ENCODE data around the gene HSD17B2.

HSD17B2 gene

GRCh38 chr16:82074019-82074558 lies 39.0 kb downstream of the HSD17B2 start:
- Histone ChIP-seq H2AK5ac (ENCODE audit: low read length, severe bottlenecking) (no peak overlapping the region), H2BK5ac (ENCODE audit: low read depth, low read length, poor library complexity, severe bottlenecking) (no peak overlapping the region), H2BK12ac (ENCODE audit: low read length in 2 of 2) (no peak overlapping the region), H3K9ac (ENCODE audit: low read length) (no peak overlapping the region), H3K4me2 (ENCODE audit: low read length, poor library complexity, severe bottlenecking) (no peak overlapping the region), H3K36me3 (ENCODE audit: control insufficient read depth in 1 of 2, insufficient read depth in 2 of 2, low read depth in 1 of 2, low read length in 2 of 2) (no peaks in the 10 kb centered on the region), H3K9me3 (ENCODE audit: control insufficient read depth, low read length) (peaks cover 11% of the 10 kb centered on the region), H2AFZ (ENCODE audit: low read depth, low read length) (no peak overlapping the region), H3K79me1 (replicated peaks; ENCODE audit: low read length, poor library complexity, severe bottlenecking) (no peaks in the 10 kb centered on the region), H4K91ac (ENCODE audit: low read length) (no peak overlapping the region), H2BK120ac (ENCODE audit: low read depth, low read length) (no peak overlapping the region), H3K18ac (ENCODE audit: low read depth in 1 of 2, low read length in 2 of 2) (no peak overlapping the region), H3K27me3 (ENCODE audit: control insufficient read depth in 1 of 2, insufficient read depth in 1 of 2, low read length in 2 of 2) (no peaks in the 10 kb centered on the region), H2BK15ac (ENCODE audit: low read depth, poor library complexity, severe bottlenecking) (no peak overlapping the region), H3K4me3 (ENCODE audit: insufficient read depth in 1 of 2, low read depth in 1 of 2, low read length in 2 of 2) (no peak overlapping the region), H3K4ac (ENCODE audit: low read depth in 1 of 2, low read length in 2 of 2) (no peak overlapping the region), H3K14ac (ENCODE audit: low read length in 2 of 2) (no peak overlapping the region), H3K4me1 (ENCODE audit: control insufficient read depth, insufficient read depth, low read depth, low read length) (peaks cover 3% of the 10 kb centered on the region), H3K27ac (ENCODE audit: low read length, poor library complexity, severe bottlenecking) (no peak overlapping the region), H4K8ac (ENCODE audit: low read length) (no peak overlapping the region), H3K23ac (ENCODE audit: low read length in 2 of 2) (no peak overlapping the region)
- 79% methylated on average over 3 of the region's 4 CpGs for WGBS
- no peak for DNase-seq

GRCh38 chr16:82078125-82078524 lies 43.1 kb downstream of the HSD17B2 start:
- H4K8ac ChIP-seq (ENCODE audit: low read length): no peak overlapping the region
- no peak overlapping the region for H4K91ac ChIP-seq (ENCODE audit: low read length)
- no peak overlapping the region for H3K4ac ChIP-seq (ENCODE audit: low read depth in 1 of 2, low read length in 2 of 2)
- H3K4me3 ChIP-seq (ENCODE audit: insufficient read depth in 1 of 2, low read depth in 1 of 2, low read length in 2 of 2): no peak overlapping the region
- H3K79me1 ChIP-seq (replicated peaks; ENCODE audit: low read length, poor library complexity, severe bottlenecking): no peaks in the 10 kb centered on the region
- no peak overlapping the region for H3K9ac ChIP-seq (ENCODE audit: low read length)
- H2BK15ac ChIP-seq (ENCODE audit: low read depth, poor library complexity, severe bottlenecking): no peak overlapping the region
- no peak overlapping the region for H3K23ac ChIP-seq (ENCODE audit: low read length in 2 of 2)
- no peak overlapping the region for H2AFZ ChIP-seq (ENCODE audit: low read depth, low read length)
- no peak for DNase-seq
- H3K27me3 ChIP-seq (ENCODE audit: control insufficient read depth in 1 of 2, insufficient read depth in 1 of 2, low read length in 2 of 2): no peaks in the 10 kb centered on the region
- no peak overlapping the region for H3K27ac ChIP-seq (ENCODE audit: low read length, poor library complexity, severe bottlenecking)
- no peak overlapping the region for H3K14ac ChIP-seq (ENCODE audit: low read length in 2 of 2)
- H3K4me2 ChIP-seq (ENCODE audit: low read length, poor library complexity, severe bottlenecking): no peak overlapping the region
- H3K36me3 ChIP-seq (ENCODE audit: control insufficient read depth in 1 of 2, insufficient read depth in 2 of 2, low read depth in 1 of 2, low read length in 2 of 2): no peaks in the 10 kb centered on the region
- H2BK120ac ChIP-seq (ENCODE audit: low read depth, low read length): no peak overlapping the region
- peaks cover 15% of the 10 kb centered on the region for H3K9me3 ChIP-seq (ENCODE audit: control insufficient read depth, low read length)
- H3K4me1 ChIP-seq (ENCODE audit: control insufficient read depth, insufficient read depth, low read depth, low read length): no peaks in the 10 kb centered on the region
- H2BK5ac ChIP-seq (ENCODE audit: low read depth, low read length, poor library complexity, severe bottlenecking): no peak overlapping the region
- H3K18ac ChIP-seq (ENCODE audit: low read depth in 1 of 2, low read length in 2 of 2): no peak overlapping the region
- H2BK12ac ChIP-seq (ENCODE audit: low read length in 2 of 2): no peak overlapping the region
- no peak overlapping the region for H2AK5ac ChIP-seq (ENCODE audit: low read length, severe bottlenecking)
- WGBS: no CpG with 5 or more reads among the region's 1 CpG

- no peak overlapping the region for H2BK120ac ChIP-seq (ENCODE audit: low read depth, low read length)
- no peaks in the 10 kb centered on the region for H3K79me1 ChIP-seq (replicated peaks; ENCODE audit: low read length, poor library complexity, severe bottlenecking)
- H3K23ac ChIP-seq (ENCODE audit: low read length in 2 of 2): no peak overlapping the region
- H3K4me3 ChIP-seq (ENCODE audit: insufficient read depth in 1 of 2, low read depth in 1 of 2, low read length in 2 of 2): no peak overlapping the region
- no peak overlapping the region for H3K9ac ChIP-seq (ENCODE audit: low read length)
- no peak overlapping the region for H2AK5ac ChIP-seq (ENCODE audit: low read length, severe bottlenecking)
- H4K91ac ChIP-seq (ENCODE audit: low read length): no peak overlapping the region
- H2BK15ac ChIP-seq (ENCODE audit: low read depth, poor library complexity, severe bottlenecking): no peak overlapping the region
- H3K27me3 ChIP-seq (ENCODE audit: control insufficient read depth in 1 of 2, insufficient read depth in 1 of 2, low read length in 2 of 2): no peaks in the 10 kb centered on the region
- no peak overlapping the region for H3K27ac ChIP-seq (ENCODE audit: low read length, poor library complexity, severe bottlenecking)
- H3K14ac ChIP-seq (ENCODE audit: low read length in 2 of 2): no peak overlapping the region
- no peak overlapping the region for H3K18ac ChIP-seq (ENCODE audit: low read depth in 1 of 2, low read length in 2 of 2)
- no peaks in the 10 kb centered on the region for H3K36me3 ChIP-seq (ENCODE audit: control insufficient read depth in 1 of 2, insufficient read depth in 2 of 2, low read depth in 1 of 2, low read length in 2 of 2)
- 73% methylated on average over 3 of the region's 3 CpGs for WGBS
- peaks cover 15% of the 10 kb centered on the region for H3K9me3 ChIP-seq (ENCODE audit: control insufficient read depth, low read length)
- DNase-seq: no peak
- H2BK5ac ChIP-seq (ENCODE audit: low read depth, low read length, poor library complexity, severe bottlenecking): no peak overlapping the region
- no peak overlapping the region for H3K4ac ChIP-seq (ENCODE audit: low read depth in 1 of 2, low read length in 2 of 2)
- peaks cover 2% of the 10 kb centered on the region for H3K4me1 ChIP-seq (ENCODE audit: control insufficient read depth, insufficient read depth, low read depth, low read length)
- H4K8ac ChIP-seq (ENCODE audit: low read length): no peak overlapping the region
- H2BK12ac ChIP-seq (ENCODE audit: low read length in 2 of 2): no peak overlapping the region
- no peak overlapping the region for H3K4me2 ChIP-seq (ENCODE audit: low read length, poor library complexity, severe bottlenecking)
- H2AFZ ChIP-seq (ENCODE audit: low read depth, low read length): no peak overlapping the region
Measured at GRCh38 chr16:82079892-82080291, 44.8 kb downstream of the HSD17B2 start.

- H3K9ac ChIP-seq (ENCODE audit: low read length): no peak overlapping the region
- H3K4me1 ChIP-seq (ENCODE audit: control insufficient read depth, insufficient read depth, low read depth, low read length): peaks cover 2% of the 10 kb centered on the region
- no peak overlapping the region for H3K14ac ChIP-seq (ENCODE audit: low read length in 2 of 2)
- H3K4ac ChIP-seq (ENCODE audit: low read depth in 1 of 2, low read length in 2 of 2): no peak overlapping the region
- no peak for DNase-seq
- no peak overlapping the region for H2AFZ ChIP-seq (ENCODE audit: low read depth, low read length)
- H3K27ac ChIP-seq (ENCODE audit: low read length, poor library complexity, severe bottlenecking): no peak overlapping the region
- no peak overlapping the region for H4K91ac ChIP-seq (ENCODE audit: low read length)
- H3K4me3 ChIP-seq (ENCODE audit: insufficient read depth in 1 of 2, low read depth in 1 of 2, low read length in 2 of 2): no peak overlapping the region
- H2AK5ac ChIP-seq (ENCODE audit: low read length, severe bottlenecking): no peak overlapping the region
- no peak overlapping the region for H4K8ac ChIP-seq (ENCODE audit: low read length)
- no peaks in the 10 kb centered on the region for H3K27me3 ChIP-seq (ENCODE audit: control insufficient read depth in 1 of 2, insufficient read depth in 1 of 2, low read length in 2 of 2)
- H3K9me3 ChIP-seq (ENCODE audit: control insufficient read depth, low read length): peaks cover 15% of the 10 kb centered on the region
- no peak overlapping the region for H2BK5ac ChIP-seq (ENCODE audit: low read depth, low read length, poor library complexity, severe bottlenecking)
- H3K18ac ChIP-seq (ENCODE audit: low read depth in 1 of 2, low read length in 2 of 2): no peak overlapping the region
- no peak overlapping the region for H2BK15ac ChIP-seq (ENCODE audit: low read depth, poor library complexity, severe bottlenecking)
- no peaks in the 10 kb centered on the region for H3K79me1 ChIP-seq (replicated peaks; ENCODE audit: low read length, poor library complexity, severe bottlenecking)
- H3K36me3 ChIP-seq (ENCODE audit: control insufficient read depth in 1 of 2, insufficient read depth in 2 of 2, low read depth in 1 of 2, low read length in 2 of 2): no peaks in the 10 kb centered on the region
- 68% methylated on average over 2 of the region's 3 CpGs for WGBS
- H2BK120ac ChIP-seq (ENCODE audit: low read depth, low read length): no peak overlapping the region
- no peak overlapping the region for H3K4me2 ChIP-seq (ENCODE audit: low read length, poor library complexity, severe bottlenecking)
- no peak overlapping the region for H2BK12ac ChIP-seq (ENCODE audit: low read length in 2 of 2)
- H3K23ac ChIP-seq (ENCODE audit: low read length in 2 of 2): no peak overlapping the region
Measured at GRCh38 chr16:82081264-82081663, 46.2 kb downstream of the HSD17B2 start.
